DND-41 (cell line): ENCODE measurements around the gene SULT1A2.

Source experiments
- EZH2 ChIP-seq: IDR thresholded peaks from 3 replicates; pipeline ENCODE4 v1.6.1; 2012; ENCODE audit warnings: borderline replicate concordance, low read depth, mild to moderate bottlenecking, moderate library complexity, low read length, inconsistent platforms; ENCODE audit not compliant: severe bottlenecking
- TF ChIP-seq, protein P1 (sequence below): IDR thresholded peaks from 2 replicates; pipeline ENCODE4 v1.5.1; 2012; ENCODE audit warnings: borderline replicate concordance, low read length, moderate library complexity, mild to moderate bottlenecking; ENCODE audit not compliant: poor library complexity, severe bottlenecking; ENCODE audit errors: extremely low read depth

DNA sequence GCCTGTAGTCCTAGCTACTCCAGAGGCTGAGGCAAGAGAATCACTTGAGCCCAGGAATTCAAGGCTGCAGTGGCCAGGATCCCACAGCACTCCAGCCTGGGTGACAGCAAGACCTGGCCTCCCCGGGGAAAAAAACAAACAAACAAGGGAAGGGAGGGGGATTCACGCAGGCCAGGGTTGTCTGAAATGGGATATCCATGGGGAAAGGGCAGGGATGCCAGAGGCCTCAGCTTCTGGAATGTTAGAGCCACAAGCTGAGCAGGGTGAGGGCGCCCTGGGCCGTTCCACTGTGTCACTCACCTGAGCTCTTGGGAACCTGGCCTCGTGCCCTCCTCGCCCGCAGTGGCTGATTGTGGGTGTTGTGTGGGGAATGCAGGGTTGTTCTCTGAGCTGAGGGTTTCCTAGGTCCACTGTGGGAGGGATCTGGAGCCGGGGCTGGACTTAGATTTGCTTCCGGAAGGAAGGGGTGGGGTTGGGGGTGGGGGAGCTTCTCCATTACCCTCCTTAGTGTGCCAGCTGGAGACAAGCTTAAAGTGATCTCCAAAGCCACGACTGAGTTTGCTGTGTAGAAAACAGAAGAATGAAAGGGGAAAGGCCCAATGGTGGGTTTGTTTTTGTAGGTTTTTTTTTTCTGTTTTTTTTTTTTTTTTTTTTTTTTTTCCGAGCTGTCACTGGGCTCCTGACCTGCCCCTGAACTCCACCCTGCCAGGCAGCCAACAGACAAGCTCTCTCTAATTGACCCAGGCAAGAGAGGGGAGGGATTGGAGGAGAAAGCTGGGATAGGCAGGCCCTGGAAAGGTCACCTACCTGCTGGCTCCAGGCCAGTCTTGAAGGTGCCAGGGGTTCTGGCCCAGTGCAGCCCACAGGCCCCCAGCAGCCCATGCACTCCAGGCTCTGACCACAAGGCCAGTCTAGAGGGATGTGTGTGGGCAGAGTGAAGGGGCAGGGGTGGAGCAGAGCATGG lies 13.1 kb upstream of the SULT1A2 start, which contains the start of gene SULT1A1:
- TF ChIP-seq, protein P1, sequence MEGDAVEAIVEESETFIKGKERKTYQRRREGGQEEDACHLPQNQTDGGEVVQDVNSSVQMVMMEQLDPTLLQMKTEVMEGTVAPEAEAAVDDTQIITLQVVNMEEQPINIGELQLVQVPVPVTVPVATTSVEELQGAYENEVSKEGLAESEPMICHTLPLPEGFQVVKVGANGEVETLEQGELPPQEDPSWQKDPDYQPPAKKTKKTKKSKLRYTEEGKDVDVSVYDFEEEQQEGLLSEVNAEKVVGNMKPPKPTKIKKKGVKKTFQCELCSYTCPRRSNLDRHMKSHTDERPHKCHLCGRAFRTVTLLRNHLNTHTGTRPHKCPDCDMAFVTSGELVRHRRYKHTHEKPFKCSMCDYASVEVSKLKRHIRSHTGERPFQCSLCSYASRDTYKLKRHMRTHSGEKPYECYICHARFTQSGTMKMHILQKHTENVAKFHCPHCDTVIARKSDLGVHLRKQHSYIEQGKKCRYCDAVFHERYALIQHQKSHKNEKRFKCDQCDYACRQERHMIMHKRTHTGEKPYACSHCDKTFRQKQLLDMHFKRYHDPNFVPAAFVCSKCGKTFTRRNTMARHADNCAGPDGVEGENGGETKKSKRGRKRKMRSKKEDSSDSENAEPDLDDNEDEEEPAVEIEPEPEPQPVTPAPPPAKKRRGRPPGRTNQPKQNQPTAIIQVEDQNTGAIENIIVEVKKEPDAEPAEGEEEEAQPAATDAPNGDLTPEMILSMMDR = no peak
- no peak for TF ChIP-seq EZH2
